HEK293 (cell line): Measurements from ENCODE around the gene ZNF81.

Source experiments
- CTCF ChIA-PET: fragments of 350-600 bp; formaldehyde crosslinking; extraction: SDS; loops from one replicate; lab custom pipeline; 2021; ENCODE audit warnings: antibody characterized with exemption; lab: Yijun Ruan, JAX
- POLR2A ChIA-PET: fragments of 300-600 bp; formaldehyde crosslinking; extraction: SDS; loops from one replicate; lab custom pipeline; 2020; ENCODE audit warnings: antibody characterized with exemption, inconsistent platforms; lab: Yijun Ruan, JAX
- H3K27ac ChIP-seq: fragments of 200-500 bp; sonication (Bioruptor generic); 2 replicates; pipeline ENCODE4 v1.5.1; 2014; ENCODE audit warnings: low read depth, low read length, control low read depth, inconsistent platforms; ENCODE audit errors: extremely low read depth
- H3K36me3 ChIP-seq, 2 experiments: fragments of 200-500 bp in 1 of 2; sonication (Bioruptor generic) in 1 of 2; 1 replicate in 1 of 2; 2 replicates in 1 of 2; pipeline ENCODE4 v1.5.1; 2014 to 2017; ENCODE audit warnings: inconsistent platforms in 2 of 2, low read length in 2 of 2; ENCODE audit not compliant: control insufficient read depth in 2 of 2, insufficient read depth in 1 of 2
- H3K4me1 ChIP-seq: fragments of 200-500 bp; sonication (Bioruptor generic); 2 replicates; pipeline ENCODE4 v1.5.1; 2014; ENCODE audit warnings: mild to moderate bottlenecking, low read length, inconsistent platforms; ENCODE audit not compliant: control insufficient read depth, insufficient read depth
- H3K4me3 ChIP-seq: 2 replicates; pipeline ENCODE4 v1.5.1; 2011; ENCODE audit warnings: low read depth, mild to moderate bottlenecking, control low read depth, low read length, moderate library complexity
- H3K9me3 ChIP-seq: fragments of 200-500 bp; sonication (Bioruptor generic); 2 replicates; pipeline ENCODE4 v1.5.1; 2014; ENCODE audit warnings: low read depth, low read length, inconsistent platforms; ENCODE audit not compliant: control insufficient read depth, insufficient read depth
- EGR2 ChIP-seq: fragments of 450-650 bp; formaldehyde crosslinking; IDR thresholded peaks from 2 replicates; pipeline ENCODE4 v1.5.1; 2016; ENCODE audit warnings: low read depth, missing biosample characterization, missing genetic modification characterization
- FEZF1 ChIP-seq: fragments of 450-650 bp; formaldehyde crosslinking; IDR thresholded peaks from 2 replicates; pipeline ENCODE4 v1.5.1; 2016; ENCODE audit warnings: missing biosample characterization, missing genetic modification characterization
- GLI4 ChIP-seq: fragments of 450-650 bp; formaldehyde crosslinking; IDR thresholded peaks from 2 replicates; pipeline ENCODE4 v1.5.1; 2016; ENCODE audit warnings: missing biosample characterization, missing genetic modification characterization
- GLIS1 ChIP-seq: fragments of 450-650 bp; formaldehyde crosslinking; IDR thresholded peaks from 2 replicates; pipeline ENCODE4 v1.5.1; 2016; ENCODE audit warnings: missing biosample characterization, missing genetic modification characterization
- HOXA7 ChIP-seq: sonication (generic); formaldehyde crosslinking; IDR thresholded peaks from 2 replicates; pipeline ENCODE4 v1.8.1; 2022; ENCODE audit warnings: missing genetic modification reagents, borderline replicate concordance
- SALL2 ChIP-seq: fragments of 450-650 bp; formaldehyde crosslinking; IDR thresholded peaks from 2 replicates; pipeline ENCODE4 v1.5.0; 2017; ENCODE audit warnings: missing biosample characterization, mild to moderate bottlenecking, missing genetic modification characterization, borderline replicate concordance
- SP7 ChIP-seq: fragments of 450-650 bp; formaldehyde crosslinking; IDR thresholded peaks from 2 replicates; pipeline ENCODE4 v1.5.1; 2016; ENCODE audit warnings: missing biosample characterization, missing genetic modification characterization
- ZBTB7A ChIP-seq: fragments of 450-650 bp; formaldehyde crosslinking; IDR thresholded peaks from 2 replicates; pipeline ENCODE4 v1.5.1; 2016; ENCODE audit warnings: low read depth, missing biosample characterization, missing genetic modification characterization
- ZFHX2 ChIP-seq: fragments of 450-650 bp; formaldehyde crosslinking; conservative IDR thresholded peaks from 2 replicates; pipeline ENCODE4 v1.5.1; 2016; ENCODE audit warnings: missing biosample characterization, missing genetic modification characterization
- ZFP41 ChIP-seq: fragments of 450-650 bp; formaldehyde crosslinking; IDR thresholded peaks from 2 replicates; pipeline ENCODE4 v1.5.1; 2016; ENCODE audit warnings: missing biosample characterization, missing genetic modification characterization, borderline replicate concordance
- ZNF133 ChIP-seq: fragments of 450-650 bp; formaldehyde crosslinking; IDR thresholded peaks from 2 replicates; pipeline ENCODE4 v1.5.1; 2016; ENCODE audit warnings: missing biosample characterization, missing genetic modification characterization
- ZNF174 ChIP-seq: fragments of 450-650 bp; formaldehyde crosslinking; IDR thresholded peaks from 2 replicates; pipeline ENCODE4 v1.5.0; 2017; ENCODE audit warnings: missing biosample characterization, mild to moderate bottlenecking, missing genetic modification characterization
- ZNF214 ChIP-seq: fragments of 450-650 bp; formaldehyde crosslinking; IDR thresholded peaks from 2 replicates; pipeline ENCODE4 v1.5.1; 2017; ENCODE audit warnings: missing biosample characterization, mild to moderate bottlenecking, missing genetic modification characterization, borderline replicate concordance
- ZNF324 ChIP-seq: fragments of 450-650 bp; formaldehyde crosslinking; IDR thresholded peaks from 2 replicates; pipeline ENCODE4 v1.5.1; 2016; ENCODE audit warnings: missing biosample characterization, missing genetic modification characterization
- ZNF335 ChIP-seq: fragments of 450-650 bp; formaldehyde crosslinking; conservative IDR thresholded peaks from 2 replicates; pipeline ENCODE4 v1.5.1; 2016; ENCODE audit warnings: missing biosample characterization, missing genetic modification characterization
- ZNF624 ChIP-seq: fragments of 450-650 bp; formaldehyde crosslinking; IDR thresholded peaks from 2 replicates; pipeline ENCODE4 v1.5.1; 2017; ENCODE audit warnings: missing biosample characterization, missing genetic modification characterization
- TF ChIP-seq, protein P1 (sequence below): fragments of 450-650 bp; formaldehyde crosslinking; IDR thresholded peaks from 2 replicates; pipeline ENCODE4 v1.5.1; 2017; ENCODE audit warnings: missing biosample characterization, missing genetic modification characterization
- TF ChIP-seq, protein P2 (sequence below): fragments of 450-650 bp; formaldehyde crosslinking; IDR thresholded peaks from 2 replicates; pipeline ENCODE4 v1.5.1; 2017; ENCODE audit warnings: missing biosample characterization, missing genetic modification characterization

The ZNF81 gene

DNA sequence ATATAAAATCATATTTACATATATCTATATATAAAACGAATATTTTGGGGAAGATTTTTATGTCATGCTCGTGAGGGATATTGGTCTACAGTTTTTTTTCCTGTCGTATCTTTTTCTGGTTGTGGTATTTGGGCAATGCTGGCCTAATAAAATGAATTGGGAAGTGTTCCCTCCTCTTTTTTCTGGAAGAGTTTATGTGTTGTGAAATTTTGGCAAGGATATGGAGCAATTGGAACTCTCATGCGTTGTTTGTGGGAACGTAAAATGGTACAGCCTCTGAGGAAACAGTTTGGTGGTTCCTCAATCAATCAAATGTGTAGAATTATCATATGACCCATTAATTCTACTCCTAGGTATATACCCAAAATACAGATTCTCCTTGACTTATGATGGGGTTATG is 97.2 kb downstream of the ZNF81 start:
- no peaks in the 10 kb centered on the region for H3K9me3 ChIP-seq
- H3K4me3 ChIP-seq: no peak overlapping the region
- H3K27ac ChIP-seq: no peak overlapping the region
- POLR2A ChIA-PET: no interaction called here
- H3K4me1 ChIP-seq: no peaks in the 10 kb centered on the region
- no peaks in the 10 kb centered on the region for H3K36me3 ChIP-seq
- no peak for TF ChIP-seq ZNF624 (tag by site-specific recombination)
- TF ChIP-seq ZFP41 (tag by site-specific recombination): no peak
- no peak for TF ChIP-seq ZNF214
- TF ChIP-seq SP7 (tag by site-specific recombination): no peak
- no peak for TF ChIP-seq ZNF174 (tag by site-specific recombination)
- TF ChIP-seq ZBTB7A (tag by site-specific recombination): no peak
- TF ChIP-seq ZNF133: no peak
- TF ChIP-seq, all 188 proteins: peak for 0
- CTCF ChIA-PET: no interaction called here

DNA sequence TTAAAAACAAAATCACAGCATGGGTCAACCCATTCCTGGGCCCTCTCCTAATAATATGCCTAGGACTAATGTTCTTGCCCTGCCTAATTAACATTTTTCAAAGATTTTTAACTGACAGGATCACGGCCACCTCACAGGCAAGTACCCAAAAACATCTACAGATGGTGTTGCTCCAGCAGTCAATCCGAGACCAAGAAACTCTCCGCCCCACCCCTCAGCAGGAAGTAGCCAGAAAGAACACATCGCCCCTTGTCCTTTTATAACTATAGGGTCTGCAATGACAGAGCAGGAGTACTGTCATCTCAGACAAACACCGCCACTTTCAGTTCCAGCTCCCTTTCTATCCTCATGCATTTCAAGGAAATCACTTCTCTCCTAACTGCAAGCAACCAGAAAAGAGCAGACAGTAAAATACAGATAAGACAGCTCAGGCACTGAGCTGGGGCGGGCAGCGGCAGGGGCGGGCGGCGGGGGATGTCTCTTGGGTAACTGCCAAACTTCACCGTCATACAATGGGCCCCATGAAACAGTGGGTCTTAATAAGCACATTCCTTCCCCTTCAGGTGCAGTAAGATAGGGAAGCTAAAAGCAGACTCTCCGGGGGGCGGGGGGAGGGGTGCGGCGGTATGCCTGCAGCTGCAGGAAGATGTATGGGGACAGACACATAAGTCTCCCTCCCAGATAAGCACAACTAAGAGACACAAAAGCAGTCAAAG is 99.7 kb downstream of the ZNF81 start:
- POLR2A ChIA-PET: no interaction called here

DNA sequence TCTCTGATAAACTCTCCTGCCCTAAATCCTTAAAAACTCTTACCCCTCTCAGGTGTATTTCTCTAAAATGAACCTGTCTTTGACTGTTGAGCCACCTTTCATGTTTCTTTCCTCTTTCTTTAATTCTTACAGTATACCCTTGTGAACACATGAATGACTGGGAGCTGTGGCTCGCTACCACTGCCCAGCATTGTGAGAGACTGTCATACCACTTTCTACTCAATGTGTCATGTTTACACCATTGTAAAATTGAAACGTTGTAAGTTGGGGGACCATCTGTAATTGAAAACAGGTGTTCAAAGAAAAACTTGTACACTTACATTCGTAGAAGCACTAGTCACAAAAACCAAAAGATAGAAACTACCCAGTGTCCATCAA is 100.2 kb downstream of the ZNF81 start:
- no peak for TF ChIP-seq HOXA7 (CRISPR knock-in tag)
- ChIA-PET POLR2A (no interaction called here), CTCF (interaction anchor here (0.5 kb wide), 1 partner anchor 552 kb away, joined by 3 read pairs; no protein-coding TSS in a partner anchor)
- Histone ChIP-seq H3K9me3 (no peaks in the 10 kb centered on the region), H3K27ac (no peak overlapping the region), H3K36me3 (no peaks in the 10 kb centered on the region), H3K4me3 (no peak overlapping the region; the same call in none of the 2 replicates), H3K4me1 (no peaks in the 10 kb centered on the region)

More for the DNA sequence above, 99.7 kb downstream of the ZNF81 start:
- CTCF ChIA-PET: interaction anchor here (0.6 to 1.4 kb wide), 2 partner anchors 104 to 129 kb away, joined by 3 read pairs; no protein-coding TSS in a partner anchor
- Histone ChIP-seq H3K36me3 (no peaks in the 10 kb centered on the region), H3K9me3 (no peaks in the 10 kb centered on the region), H3K27ac (no peak overlapping the region), H3K4me3 (peak overlapping the region; percentile 14), H3K4me1 (no peaks in the 10 kb centered on the region)
- TF ChIP-seq SALL2 (tag by site-specific recombination) (no peak), GLIS1 (tag by site-specific recombination) (peak; percentile 50), EGR2 (tag by site-specific recombination) (peak; percentile 49), GLI4 (tag by site-specific recombination) (no peak), ZNF335 (tag by site-specific recombination) (peak; percentile 54), ZNF324 (tag by site-specific recombination) (no peak), FEZF1 (tag by site-specific recombination) (0 out of 2 replicates have a peak, but pooled peaks have one; percentile 6), ZFHX2 (tag by site-specific recombination) (peak; percentile 47; the same call in 1 of the 2 replicates)
- TF ChIP-seq, protein P1, sequence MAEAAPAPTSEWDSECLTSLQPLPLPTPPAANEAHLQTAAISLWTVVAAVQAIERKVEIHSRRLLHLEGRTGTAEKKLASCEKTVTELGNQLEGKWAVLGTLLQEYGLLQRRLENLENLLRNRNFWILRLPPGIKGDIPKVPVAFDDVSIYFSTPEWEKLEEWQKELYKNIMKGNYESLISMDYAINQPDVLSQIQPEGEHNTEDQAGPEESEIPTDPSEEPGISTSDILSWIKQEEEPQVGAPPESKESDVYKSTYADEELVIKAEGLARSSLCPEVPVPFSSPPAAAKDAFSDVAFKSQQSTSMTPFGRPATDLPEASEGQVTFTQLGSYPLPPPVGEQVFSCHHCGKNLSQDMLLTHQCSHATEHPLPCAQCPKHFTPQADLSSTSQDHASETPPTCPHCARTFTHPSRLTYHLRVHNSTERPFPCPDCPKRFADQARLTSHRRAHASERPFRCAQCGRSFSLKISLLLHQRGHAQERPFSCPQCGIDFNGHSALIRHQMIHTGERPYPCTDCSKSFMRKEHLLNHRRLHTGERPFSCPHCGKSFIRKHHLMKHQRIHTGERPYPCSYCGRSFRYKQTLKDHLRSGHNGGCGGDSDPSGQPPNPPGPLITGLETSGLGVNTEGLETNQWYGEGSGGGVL: peak; percentile 55; the same call in 1 of the 2 replicates
- TF ChIP-seq, protein P2, sequence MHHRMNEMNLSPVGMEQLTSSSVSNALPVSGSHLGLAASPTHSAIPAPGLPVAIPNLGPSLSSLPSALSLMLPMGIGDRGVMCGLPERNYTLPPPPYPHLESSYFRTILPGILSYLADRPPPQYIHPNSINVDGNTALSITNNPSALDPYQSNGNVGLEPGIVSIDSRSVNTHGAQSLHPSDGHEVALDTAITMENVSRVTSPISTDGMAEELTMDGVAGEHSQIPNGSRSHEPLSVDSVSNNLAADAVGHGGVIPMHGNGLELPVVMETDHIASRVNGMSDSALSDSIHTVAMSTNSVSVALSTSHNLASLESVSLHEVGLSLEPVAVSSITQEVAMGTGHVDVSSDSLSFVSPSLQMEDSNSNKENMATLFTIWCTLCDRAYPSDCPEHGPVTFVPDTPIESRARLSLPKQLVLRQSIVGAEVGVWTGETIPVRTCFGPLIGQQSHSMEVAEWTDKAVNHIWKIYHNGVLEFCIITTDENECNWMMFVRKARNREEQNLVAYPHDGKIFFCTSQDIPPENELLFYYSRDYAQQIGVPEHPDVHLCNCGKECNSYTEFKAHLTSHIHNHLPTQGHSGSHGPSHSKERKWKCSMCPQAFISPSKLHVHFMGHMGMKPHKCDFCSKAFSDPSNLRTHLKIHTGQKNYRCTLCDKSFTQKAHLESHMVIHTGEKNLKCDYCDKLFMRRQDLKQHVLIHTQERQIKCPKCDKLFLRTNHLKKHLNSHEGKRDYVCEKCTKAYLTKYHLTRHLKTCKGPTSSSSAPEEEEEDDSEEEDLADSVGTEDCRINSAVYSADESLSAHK (tag by site-specific recombination): peak; percentile 75
